H1 (cell line): ENCODE measurements around the gene ASTN2. TPM values are rescaled to one million over a fixed set of nuclear protein-coding genes. Genes with fewer than 3 reads are reported as not detected.

Source experiments
- CTCF ChIA-PET: fragments of 300-600 bp; sonication (Branson Sonifier 250); formaldehyde crosslinking; loops from one replicate; lab custom pipeline; 2021; ENCODE audit not compliant: partially characterized antibody; lab: Charles Lee
- POLR2A ChIA-PET: fragments of 300-600 bp; sonication (Branson Sonifier 250); formaldehyde crosslinking; loops from one replicate; lab custom pipeline; 2021; ENCODE audit warnings: inconsistent platforms; ENCODE audit not compliant: partially characterized antibody; lab: Charles Lee
- DNase-seq, 2 experiments: peaks; one replicate each; pipeline versions ENCODE4 v3.0.0 to v3.0.0-alpha.2; 2010 to 2022; ENCODE audit warnings: low spot score in 2 of 2, low read depth in 1 of 2, mixed read lengths in 1 of 2
- FAIRE-seq: peaks from 2 replicates; lab custom pipeline; 2011; peaks lifted over from hg19 to GRCh38; lab: Jason Lieb, UNC
- H2AFZ ChIP-seq: 2 replicates; pipeline ENCODE4 v1.8.1; 2012; ENCODE audit warnings: low read length, inconsistent platforms
- H2AK5ac ChIP-seq: 2 replicates; pipeline ENCODE4 v1.6.1; 2013; ENCODE audit warnings: low read depth, low read length
- H2BK120ac ChIP-seq: replicated peaks from 2 replicates; pipeline ENCODE3; 2013; ENCODE audit warnings: low read depth, low read length, inconsistent platforms
- H2BK12ac ChIP-seq: 2 replicates; pipeline ENCODE4 v1.6.1; 2013; ENCODE audit warnings: low read depth, low read length
- H2BK15ac ChIP-seq: 2 replicates; pipeline ENCODE4 v1.6.1; 2013; ENCODE audit warnings: low read length
- H2BK20ac ChIP-seq: 2 replicates; pipeline ENCODE4 v1.6.1; 2013; ENCODE audit warnings: low read length
- H2BK5ac ChIP-seq: 2 replicates; pipeline ENCODE4 v1.6.1; 2013; ENCODE audit warnings: low read depth, low read length
- H3K14ac ChIP-seq: 2 replicates; pipeline ENCODE4 v1.6.1; 2013; ENCODE audit warnings: inconsistent platforms; ENCODE audit not compliant: insufficient read length
- H3K18ac ChIP-seq: 2 replicates; pipeline ENCODE4 v1.6.1; 2013; ENCODE audit warnings: low read length; ENCODE audit errors: extremely low read depth
- H3K23ac ChIP-seq: 2 replicates; pipeline ENCODE4 v1.6.1; 2013; ENCODE audit warnings: inconsistent platforms; ENCODE audit not compliant: insufficient read length
- H3K23me2 ChIP-seq: 2 replicates; pipeline ENCODE4 v1.6.1; 2013; ENCODE audit warnings: low read depth, low read length
- H3K27ac ChIP-seq: 2 replicates; pipeline ENCODE4 v1.6.1; 2011; ENCODE audit warnings: low read depth, low read length, inconsistent platforms
- H3K27me3 ChIP-seq, 4 experiments: replicated peaks in 1 of 4; 1 replicate in 1 of 4; 2 replicates in 3 of 4; pipeline versions ENCODE4 v1.6.1 to v1.8.1; 2011 to 2013; ENCODE audit warnings: low read length in 3 of 4, mild to moderate bottlenecking in 3 of 4, inconsistent platforms in 2 of 4, mixed read lengths in 2 of 4, moderate library complexity in 1 of 4; ENCODE audit not compliant: control insufficient read depth in 3 of 4, insufficient read depth in 3 of 4; ENCODE audit errors: extremely low read depth in 1 of 4
- H3K36me3 ChIP-seq, 4 experiments: 2 replicates each; pipeline versions ENCODE4 v1.6.1 to v1.8.1; 2011 to 2013; ENCODE audit warnings: mild to moderate bottlenecking in 4 of 4, low read length in 3 of 4, moderate library complexity in 2 of 4, control low read depth in 1 of 4, inconsistent platforms in 1 of 4; ENCODE audit not compliant: insufficient read depth in 4 of 4, control insufficient read depth in 2 of 4
- H3K4ac ChIP-seq: replicated peaks from 2 replicates; pipeline ENCODE3; 2013; ENCODE audit warnings: low read length, low read depth, mixed read lengths, inconsistent platforms; ENCODE audit not compliant: insufficient read length
- H3K4me1 ChIP-seq, 4 experiments: replicated peaks in 1 of 4; 1 replicate in 1 of 4; 2 replicates in 3 of 4; pipeline versions ENCODE4 v1.6.1 to v1.8.1; 2011 to 2013; ENCODE audit warnings: low read length in 3 of 4, inconsistent platforms in 2 of 4, mixed read lengths in 1 of 4; ENCODE audit not compliant: insufficient read depth in 4 of 4, control insufficient read depth in 3 of 4
- H3K4me2 ChIP-seq, 2 experiments: 2 replicates each; pipeline versions ENCODE4 v1.6.1 to v1.8.1; 2011 to 2013; ENCODE audit warnings: low read depth in 2 of 2, low read length in 2 of 2, control low read depth in 1 of 2, inconsistent platforms in 1 of 2, mild to moderate bottlenecking in 1 of 2; ENCODE audit not compliant: insufficient read depth in 1 of 2
- H3K4me3 ChIP-seq, 4 experiments: fragments of 200-600, 300-600 bp in 1 of 4; sonication (generic), shearing (Covaris generic), sonication (Bioruptor Twin) in 1 of 4; 2 replicates each; pipeline versions ENCODE4 v1.5.1 to v1.8.1; 2011 to 2016; ENCODE audit warnings: low read length in 4 of 4, low read depth in 3 of 4, control low read depth in 2 of 4, inconsistent platforms in 2 of 4, mild to moderate bottlenecking in 2 of 4, mixed read lengths in 1 of 4, moderate library complexity in 1 of 4; ENCODE audit not compliant: insufficient read depth in 2 of 4; ENCODE audit errors: extremely low read depth in 1 of 4
- H3K56ac ChIP-seq: replicated peaks from 2 replicates; pipeline ENCODE3; 2013; ENCODE audit warnings: low read depth, mild to moderate bottlenecking, mixed read lengths, low read length, inconsistent platforms; ENCODE audit not compliant: insufficient read length
- H3K79me1 ChIP-seq: 2 replicates; pipeline ENCODE4 v1.6.1; 2013; ENCODE audit warnings: low read depth, low read length, control low read depth
- H3K79me2 ChIP-seq, 2 experiments: 2 replicates each; pipeline versions ENCODE4 v1.6.1 to v1.8.1; 2012 to 2013; ENCODE audit warnings: low read length in 2 of 2, mild to moderate bottlenecking in 2 of 2, inconsistent platforms in 1 of 2; ENCODE audit not compliant: insufficient read depth in 2 of 2, control insufficient read depth in 1 of 2
- H3K9ac ChIP-seq, 4 experiments: replicated peaks in 1 of 4; 1 replicate in 1 of 4; 2 replicates in 3 of 4; pipeline versions ENCODE4 v1.6.1 to v1.8.1; 2011 to 2013; ENCODE audit warnings: low read depth in 3 of 4, low read length in 3 of 4, control low read depth in 2 of 4, mild to moderate bottlenecking in 2 of 4, moderate library complexity in 2 of 4, inconsistent platforms in 1 of 4; ENCODE audit errors: extremely low read depth in 1 of 4
- H3K9me3 ChIP-seq, 2 experiments: 2 replicates each; pipeline versions ENCODE4 v1.6.1 to v1.8.1; 2012 to 2013; ENCODE audit warnings: mild to moderate bottlenecking in 2 of 2, moderate library complexity in 2 of 2, control low read depth in 1 of 2, inconsistent platforms in 1 of 2, low read depth in 1 of 2, low read length in 1 of 2, mixed read lengths in 1 of 2; ENCODE audit not compliant: insufficient read depth in 2 of 2
- H4K20me1 ChIP-seq, 2 experiments: replicated peaks in 1 of 2; 2 replicates each; pipeline versions ENCODE3 to v1.8.1; 2011 to 2013; ENCODE audit warnings: inconsistent platforms in 2 of 2, low read length in 2 of 2, mild to moderate bottlenecking in 1 of 2; ENCODE audit not compliant: insufficient read depth in 2 of 2, control insufficient read depth in 1 of 2
- H4K5ac ChIP-seq: 2 replicates; pipeline ENCODE4 v1.6.1; 2013; ENCODE audit warnings: low read length, low read depth, mixed read lengths, inconsistent platforms; ENCODE audit not compliant: insufficient read length
- H4K8ac ChIP-seq: 2 replicates; pipeline ENCODE4 v1.8.0; 2013; ENCODE audit warnings: mild to moderate bottlenecking, moderate library complexity, low read length, inconsistent platforms; ENCODE audit not compliant: insufficient read depth; ENCODE audit errors: extremely low read depth
- H4K91ac ChIP-seq: replicated peaks from 2 replicates; pipeline ENCODE3; 2013; ENCODE audit warnings: low read length, mixed read lengths, inconsistent platforms; ENCODE audit not compliant: insufficient read length
- CBX5 ChIP-seq: fragments of 300-800, 300-1000 bp; sonication (generic); IDR thresholded peaks from 2 replicates; pipeline ENCODE4 v1.7.1; 2016; ENCODE audit warnings: antibody characterized with exemption, low read length, low read depth
- CBX8 ChIP-seq: fragments of 300-800, 300-1000 bp; sonication (generic); IDR thresholded peaks from 2 replicates; pipeline ENCODE4 v1.7.1; 2016; ENCODE audit warnings: low read depth, low read length, borderline replicate concordance
- CTBP2 ChIP-seq: IDR thresholded peaks from 2 replicates; pipeline ENCODE4 v1.7.0; 2011; ENCODE audit warnings: borderline replicate concordance, mild to moderate bottlenecking, moderate library complexity, mixed read lengths, low read length; ENCODE audit not compliant: insufficient read depth, insufficient read length
- E2F6 ChIP-seq: IDR thresholded peaks from 2 replicates; pipeline ENCODE4 v1.6.1; 2012; ENCODE audit warnings: inconsistent platforms
- EP300 ChIP-seq, 2 experiments: IDR thresholded peaks; 1 replicate in 1 of 2; 2 replicates in 1 of 2; pipeline ENCODE4 v1.6.1; 2011 to 2012; ENCODE audit warnings: low read depth in 2 of 2, low read length in 2 of 2, mild to moderate bottlenecking in 2 of 2, borderline replicate concordance in 1 of 2, inconsistent platforms in 1 of 2, moderate library complexity in 1 of 2
- MAX ChIP-seq: IDR thresholded peaks from 2 replicates; pipeline ENCODE4 v1.6.1; 2012; ENCODE audit warnings: inconsistent platforms
- NANOG ChIP-seq: IDR thresholded peaks from 2 replicates; pipeline ENCODE4 v1.6.1; 2011; ENCODE audit warnings: low read length, low read depth, mild to moderate bottlenecking, inconsistent platforms; ENCODE audit not compliant: insufficient read depth, poor library complexity, severe bottlenecking
- POU5F1 ChIP-seq: IDR thresholded peaks from 2 replicates; pipeline ENCODE4 v1.6.1; 2011; ENCODE audit warnings: low read depth, mild to moderate bottlenecking, low read length, moderate library complexity
- SAP30 ChIP-seq: fragments of 300-600 bp; sonication (generic); IDR thresholded peaks from 2 replicates; pipeline ENCODE4 v1.7.1; 2012; ENCODE audit warnings: low read length, moderate library complexity, mild to moderate bottlenecking, inconsistent platforms; ENCODE audit not compliant: insufficient read depth, insufficient replicate concordance
- SIN3A ChIP-seq, 2 experiments: IDR thresholded peaks in 1 of 2; conservative IDR thresholded peaks in 1 of 2; 2 replicates each; pipeline ENCODE4 v1.6.1; 2011 to 2012; ENCODE audit warnings: low read length in 2 of 2, improper control_type of control experiment in 1 of 2, low read depth in 1 of 2, mild to moderate bottlenecking in 1 of 2
- TAF1 ChIP-seq: IDR thresholded peaks from 2 replicates; pipeline ENCODE4 v1.6.1; 2011; ENCODE audit warnings: mild to moderate bottlenecking, low read depth, low read length
- YY1 ChIP-seq: IDR thresholded peaks from 2 replicates; pipeline ENCODE4 v1.6.1; 2011; ENCODE audit warnings: low read depth, mild to moderate bottlenecking, low read length
- WGBS, 2 experiments: shearing (Covaris generic) in 1 of 2; methylation state at CpG; one replicate each; pipeline versions ENCODE4 v1.1.6 to v1.1.7; 2013 to 2015; ENCODE audit warnings: low lambda C conversion rate in 2 of 2, mixed read lengths in 2 of 2, inconsistent platforms in 1 of 2, low coverage in 1 of 2, missing lambda C conversion rate in 1 of 2; ENCODE audit not compliant: insufficient replicate concordance in 2 of 2, insufficient coverage in 1 of 2, insufficient read length in 1 of 2; ENCODE audit errors: extremely low coverage in 1 of 2, missing lambda C conversion rate in 1 of 2; 5-methylcytosine and 5-hydroxymethylcytosine counted together
- polyA plus RNA-seq, 7 experiments: library from polyadenylated mRNA; depleted of rRNA in 3 of 7; stranded (reverse) in 5 of 7; unstranded in 2 of 7; fragments of >200 nt in 5 of 7; fragments of 200-250 nt in 2 of 7; gene quantifications; 1 replicate in 5 of 7; 2 replicates in 1 of 7; 4 replicates in 1 of 7; pipeline versions ENCODE4 v1.2.1 to v1.2.3, GENCODE V29; 2011 to 2013; ENCODE audit warnings: missing spikeins in 2 of 7, mixed read lengths in 2 of 7
- total RNA-seq: library from RNA; stranded (reverse); fragmentation: NEBNext Ultra II Directional; extraction: Animal tissue kit (Norgen Biotek cat#: 25700); gene quantifications from 2 replicates; pipeline ENCODE4 v1.2.1, GENCODE V29; 2021

ASTN2 gene
- total and polyA plus RNA-seq, 2 of the 8 experiments (the other 6 are each of a cell fraction or from before 2014, with no cell fraction given) = 8.2 to 13.7 TPM

- Histone ChIP-seq H3K23ac (no peak overlapping the region), H2BK120ac (no peak overlapping the region), H2AK5ac (no peak overlapping the region), H4K8ac (no peak overlapping the region), H3K79me1 (no peaks in the 10 kb centered on the region), H4K91ac (no peak overlapping the region), H3K4ac (no peak overlapping the region), H2BK5ac (no peak overlapping the region), H3K18ac (no peak overlapping the region), H3K79me2 (no peaks in the 10 kb centered on the region), H3K4me2 (no peak overlapping the region), H3K56ac (no peak overlapping the region), H3K9ac (no peak overlapping the region), H3K4me1 (peaks cover 0 to 6% (median 0%) of the 10 kb centered on the region in 4 experiments; a peak in 1 of 7 replicates), H2BK12ac (no peak overlapping the region), H3K14ac (no peak overlapping the region), H3K23me2 (no peaks in the 10 kb centered on the region; the same call in 1 of the 2 replicates), H3K4me3 (no peak overlapping the region), H3K9me3 (no peaks in the 10 kb centered on the region), H2BK15ac (no peak overlapping the region), H3K27me3 (no peaks in the 10 kb centered on the region), H4K20me1 (no peaks in the 10 kb centered on the region), H3K36me3 (no peaks in the 10 kb centered on the region), H2BK20ac (no peak overlapping the region), H2AFZ (no peak overlapping the region), H4K5ac (no peak overlapping the region), H3K27ac (no peak overlapping the region)
- ChIA-PET POLR2A (no interaction called here), CTCF (interaction anchor here (0.6 to 2.6 kb wide), 5 partner anchors 10 to 775 kb away, joined by 3 to 15 read pairs (median 3); no protein-coding TSS in a partner anchor)
- DNase-seq = no peak
- no peak for FAIRE-seq
- 95% methylated on average over 2 of the region's 2 CpGs; no CpG with 5 or more reads in 1 of the 2 experiments for WGBS, 2 experiments
- TF ChIP-seq CBX5 (no peak), YY1 (no peak), SAP30 (no peak), CBX8 (no peak), POU5F1 (no peak), CTBP2 (no peak), SIN3A (conservative IDR thresholded peaks at IDR 0.05 in 1 of 2, IDR thresholded peaks at IDR 0.05 in 1 of 2; ENCODE audit: low read depth in 1 of 2, low read length in 2 of 2) (no peak), TAF1 (no peak), E2F6 (no peak), MAX (no peak), NANOG (no peak), EP300 (IDR thresholded peaks at IDR 0.05; ENCODE audit: borderline replicate concordance in 1 of 2, low read depth in 2 of 2, low read length in 2 of 2) (no peak)
Measured at GRCh38 chr9:116658265-116658664, 756.6 kb downstream of the ASTN2 start.
